HG02884 (cell line): ENCODE measurements around the gene NGFR.

Experiments used
- ATAC-seq: cut with Tn5 transposase; IDR thresholded peaks from one replicate; pipeline ENCODE4 v1.9.1; 2021; ENCODE audit warnings: mild to moderate bottlenecking, moderate library complexity; ENCODE audit not compliant: unreplicated experiment

NGFR gene

GRCh38 chr17:49469831-49470810 lies 25.0 kb upstream of the NGFR start:
- ATAC-seq, result no peak

DNA sequence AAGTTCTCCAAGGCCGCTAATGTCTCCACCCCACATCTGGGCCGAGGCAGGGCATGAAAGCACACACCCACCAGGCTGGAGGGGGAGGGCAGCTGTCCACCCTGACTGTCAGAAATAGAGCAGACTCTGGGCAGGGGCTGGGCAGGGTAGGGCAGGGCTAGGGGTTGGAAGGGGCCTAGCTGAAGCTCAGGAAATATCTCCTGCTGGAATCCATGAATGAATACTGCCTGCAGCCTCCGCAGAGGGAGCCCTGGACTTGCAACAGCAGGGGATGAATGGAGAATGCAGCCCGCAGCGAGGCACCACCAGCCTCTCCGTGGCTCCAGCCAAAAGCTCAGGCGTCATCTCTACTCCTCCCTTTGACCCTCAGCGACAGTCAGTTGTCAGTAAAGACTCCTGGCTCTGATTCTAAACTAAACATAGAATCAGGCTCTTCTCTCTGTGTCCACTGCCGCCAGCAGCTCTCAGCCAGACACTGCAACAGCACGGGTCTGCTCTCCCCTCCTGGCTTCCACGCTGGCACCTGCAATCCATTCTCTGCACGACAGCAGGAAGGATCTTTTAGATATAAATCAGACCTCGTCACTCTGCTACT lies 23.9 kb upstream of the NGFR start:
- no peak for ATAC-seq

- no peak for ATAC-seq
Observed at GRCh38 chr17:49471769-49472168, 23.3 kb upstream of the NGFR start.

DNA sequence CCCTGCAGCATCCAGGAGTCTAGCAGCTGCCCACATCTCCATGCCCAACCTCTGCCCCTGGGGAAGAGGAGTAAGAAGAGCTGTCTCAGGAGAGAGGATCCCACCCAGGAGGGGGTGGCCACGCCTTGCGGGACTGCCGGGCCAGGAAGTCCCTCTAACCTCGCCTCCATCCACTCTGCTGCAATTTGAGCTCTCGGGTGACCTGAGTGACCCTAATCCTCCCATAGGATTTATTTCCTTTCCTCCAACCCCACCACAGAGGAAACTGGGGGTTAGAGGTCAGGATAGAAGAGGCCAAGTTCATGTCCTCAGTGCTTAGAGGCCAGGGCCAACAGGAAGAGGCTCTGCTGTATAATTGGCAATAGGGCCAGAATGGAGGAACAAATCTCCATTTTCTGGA lies 22.6 kb upstream of the NGFR start:
- no peak for ATAC-seq

DNA sequence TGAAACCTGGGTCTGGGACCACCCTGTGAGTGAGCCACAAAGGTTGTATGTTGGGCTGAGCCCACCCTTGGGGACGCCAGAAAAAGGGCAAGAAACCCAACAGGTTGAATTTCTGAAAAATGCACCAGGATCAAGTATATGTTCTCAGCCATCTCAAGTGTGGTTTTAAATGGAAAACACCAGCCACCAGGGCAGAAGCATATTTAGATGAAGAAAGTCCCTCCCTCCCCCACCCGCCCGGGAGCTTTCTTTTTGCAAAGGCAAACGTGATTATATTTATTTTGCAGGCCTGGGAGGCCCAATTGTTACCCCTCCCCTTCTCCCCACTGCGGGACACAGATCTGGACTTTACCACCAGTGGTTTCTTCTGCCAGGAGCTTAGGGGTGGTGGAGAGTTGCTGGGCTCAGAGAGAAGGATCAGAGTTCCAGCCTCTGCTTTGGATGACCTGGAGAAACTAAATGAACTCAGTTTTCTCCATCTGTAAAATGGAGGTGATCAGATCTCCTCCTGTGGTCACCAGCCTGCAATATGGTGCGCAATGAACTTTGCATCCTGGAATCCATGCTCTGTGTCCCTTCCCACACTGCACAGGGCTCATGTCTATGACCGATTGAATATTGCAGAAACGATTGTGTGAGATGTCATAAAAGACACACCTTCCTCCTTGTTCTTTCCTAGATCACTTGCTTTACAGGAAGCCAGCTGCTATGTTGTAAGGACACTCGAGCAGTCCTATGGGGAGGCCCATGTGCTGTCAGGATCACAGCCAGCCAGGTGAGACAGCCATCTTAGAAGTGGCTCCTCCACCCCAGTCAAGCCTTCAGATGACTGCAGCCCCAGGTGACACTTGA lies 21.0 kb upstream of the NGFR start:
- ATAC-seq, result no peak

GRCh38 chr17:49477709-49478108 lies 17.4 kb upstream of the NGFR start:
- no peak for ATAC-seq

DNA sequence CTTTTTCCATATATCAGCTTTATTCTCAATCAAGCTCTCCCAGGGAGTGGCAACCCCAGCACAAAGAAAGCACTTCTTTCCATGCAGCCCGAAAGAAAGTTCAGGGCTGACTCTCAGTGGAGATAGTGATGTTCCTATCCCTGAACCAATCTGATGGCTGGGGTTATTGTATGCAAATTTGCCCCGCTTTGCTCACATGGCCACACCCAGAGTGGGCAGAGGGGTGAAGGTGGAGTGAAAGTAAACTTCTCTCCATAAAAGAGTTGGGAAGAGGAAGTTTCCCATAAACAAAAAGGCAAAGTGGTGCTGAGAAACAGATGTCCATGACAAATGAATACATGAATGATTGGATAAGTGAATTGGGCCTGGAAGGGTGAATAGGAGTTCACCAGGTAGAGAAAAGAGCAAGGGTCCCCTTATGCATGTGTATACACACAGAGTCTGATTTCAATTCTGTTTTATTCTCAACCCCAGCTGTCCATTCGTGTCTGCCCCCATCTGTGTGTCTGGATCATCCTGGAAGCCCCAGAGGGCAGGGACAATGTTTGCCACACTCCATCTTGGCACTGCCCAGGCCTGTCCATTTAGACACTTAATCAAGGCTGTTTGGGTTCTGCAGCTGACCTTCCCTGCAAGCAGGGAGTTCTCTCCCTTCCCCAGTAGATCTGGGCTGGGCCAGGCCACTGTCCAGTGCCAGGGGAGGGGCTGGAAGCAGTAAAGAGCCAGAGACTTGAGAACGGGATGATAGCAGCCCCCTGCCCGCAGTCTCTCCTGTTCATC lies 14.1 kb upstream of the NGFR start:
- no peak for ATAC-seq

- ATAC-seq, result no peak
Observed at GRCh38 chr17:49482144-49482817, 12.8 kb upstream of the NGFR start.

DNA sequence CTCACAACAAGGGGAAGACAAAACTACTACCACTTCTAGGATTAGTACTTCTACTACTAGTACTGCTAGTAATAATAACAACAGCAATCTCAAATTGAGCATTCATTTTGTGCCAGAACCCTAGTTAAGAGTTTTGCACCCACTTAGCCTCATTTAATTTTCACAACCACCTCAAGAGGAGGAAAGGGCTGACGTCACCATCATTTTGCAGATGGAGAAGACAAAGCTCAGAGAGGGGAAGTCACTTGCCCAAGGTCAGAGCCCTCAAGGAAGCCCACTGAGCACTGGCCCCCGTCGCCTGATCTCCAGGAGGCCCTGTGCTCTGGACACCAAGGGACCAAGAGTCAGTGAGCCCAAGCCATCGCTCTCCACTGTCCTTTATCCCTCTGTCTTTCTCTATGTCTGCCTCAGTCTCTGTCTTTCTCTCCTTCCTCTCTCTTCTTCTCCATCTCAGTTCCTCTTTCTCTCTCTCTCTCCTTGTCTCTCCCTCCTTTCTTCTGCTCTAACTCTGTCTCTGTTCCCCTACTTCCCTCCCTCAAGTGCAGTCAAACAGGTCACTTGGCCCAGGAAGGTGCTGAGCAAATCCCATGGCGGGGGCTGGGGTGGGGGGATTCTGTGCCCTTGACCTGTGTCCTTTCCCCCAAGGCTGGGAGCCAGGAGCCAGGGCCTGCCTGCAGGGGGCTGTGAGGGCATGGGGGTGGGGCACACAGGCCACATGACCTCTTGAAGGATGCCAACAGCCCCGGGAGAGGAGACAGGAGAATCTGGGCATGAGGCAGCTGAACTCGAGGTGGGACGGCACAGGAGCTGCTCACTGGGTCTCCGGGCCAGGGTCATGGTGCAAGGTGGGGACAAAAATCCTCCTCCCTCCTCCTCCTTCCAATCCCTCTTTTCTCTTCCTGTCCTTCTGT lies 11.2 kb upstream of the NGFR start:
- no peak for ATAC-seq

DNA sequence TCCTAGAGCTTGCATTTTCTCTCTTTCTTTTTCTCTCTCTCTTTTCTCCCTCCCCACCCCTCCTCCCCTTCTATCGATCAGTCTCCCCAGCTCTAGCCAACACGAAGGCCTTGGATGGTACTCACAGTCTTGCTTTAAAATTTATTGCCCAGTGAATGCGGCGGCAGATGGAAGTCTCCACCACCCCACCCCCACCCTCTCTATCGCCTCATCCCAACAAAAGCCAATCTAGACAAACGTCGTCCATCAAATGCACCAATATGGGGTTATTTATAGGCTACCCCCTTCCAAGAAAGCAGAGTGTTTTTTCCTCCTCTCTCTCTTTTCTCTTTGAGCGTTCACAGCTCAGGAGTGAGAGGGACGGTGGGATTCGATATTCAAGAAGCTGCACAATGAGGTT lies 10.5 kb upstream of the NGFR start:
- no peak for ATAC-seq

DNA sequence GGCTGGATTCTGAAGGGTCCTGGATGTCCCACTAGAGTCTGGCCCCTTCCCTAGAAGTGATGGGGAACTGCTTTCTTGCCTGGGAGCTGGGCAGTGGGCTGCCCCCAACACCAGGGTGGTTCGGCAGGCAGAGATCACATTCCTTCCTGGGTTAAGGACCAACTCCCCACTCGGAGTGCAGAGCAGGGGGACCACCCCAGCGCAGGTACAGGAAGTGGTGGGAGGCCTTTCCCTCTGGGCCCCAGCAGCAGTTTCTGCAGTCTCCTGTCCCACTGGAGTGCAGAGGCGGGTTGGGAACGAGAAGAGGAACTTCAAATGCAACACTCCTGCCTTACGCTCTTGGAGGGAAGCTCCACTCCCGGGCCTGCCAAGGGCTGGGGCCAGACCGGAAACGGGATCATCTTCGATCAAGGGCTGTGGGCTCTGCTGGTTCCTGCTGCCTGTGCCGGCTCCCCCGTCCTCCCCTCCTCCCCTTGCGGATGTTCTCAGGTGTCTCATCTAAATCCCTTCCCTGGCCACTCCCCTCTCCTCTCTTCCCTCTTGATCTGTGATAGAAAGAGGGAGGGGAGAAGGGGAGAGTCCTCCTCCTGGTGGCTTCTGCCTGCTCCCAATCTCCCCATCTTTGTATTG lies 9.0 kb upstream of the NGFR start:
- no peak for ATAC-seq

DNA sequence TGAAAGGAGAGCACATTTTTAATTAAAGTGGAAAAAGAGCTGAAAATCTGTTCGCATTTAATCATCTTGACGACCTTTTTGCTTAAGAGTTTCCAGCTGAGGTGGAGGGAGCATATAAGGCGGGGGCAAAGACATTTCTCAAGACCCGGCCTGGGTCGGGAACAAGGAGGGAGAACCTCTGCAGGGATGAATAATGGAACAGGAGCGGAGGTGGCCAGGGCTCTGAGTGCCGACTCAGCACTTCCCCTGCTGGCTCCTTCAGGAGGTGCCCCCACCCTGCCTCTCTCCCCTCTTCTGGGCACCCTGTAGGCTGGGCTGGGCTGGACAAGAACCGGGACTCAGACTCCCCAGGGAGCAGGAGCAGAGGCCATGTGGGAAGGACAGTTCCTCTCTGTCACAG lies 7.9 kb upstream of the NGFR start:
- ATAC-seq, result no peak

- ATAC-seq, result no peak
Observed at GRCh38 chr17:49488612-49489011, 6.5 kb upstream of the NGFR start.

- no peak for ATAC-seq
Observed at GRCh38 chr17:49489348-49489747, 5.7 kb upstream of the NGFR start.

- no peak for ATAC-seq
Observed at GRCh38 chr17:49490276-49490675, 4.8 kb upstream of the NGFR start.

- ATAC-seq, result no peak
Observed at GRCh38 chr17:49491192-49491769, 3.8 kb upstream of the NGFR start.

- no peak for ATAC-seq
Observed at GRCh38 chr17:49494399-49494985, 601 bp upstream of the NGFR start.

- ATAC-seq, result no peak
Observed at GRCh38 chr17:49495842-49496182, 719 bp downstream of the NGFR start.
